HG02678 (cell line): ENCODE data around the gene HID1.
"Not testable (repeated sequence)": the region's sequence is repeated elsewhere in the genome, so short reads cannot be mapped to it uniquely, and the experiment has no call there.

ENCODE experiments used
- ATAC-seq: cut with Tn5 transposase; IDR thresholded peaks from one replicate; pipeline ENCODE4 v1.9.1; 2021; ENCODE audit warnings: mild to moderate bottlenecking, moderate library complexity; ENCODE audit not compliant: unreplicated experiment

Gene HID1

DNA sequence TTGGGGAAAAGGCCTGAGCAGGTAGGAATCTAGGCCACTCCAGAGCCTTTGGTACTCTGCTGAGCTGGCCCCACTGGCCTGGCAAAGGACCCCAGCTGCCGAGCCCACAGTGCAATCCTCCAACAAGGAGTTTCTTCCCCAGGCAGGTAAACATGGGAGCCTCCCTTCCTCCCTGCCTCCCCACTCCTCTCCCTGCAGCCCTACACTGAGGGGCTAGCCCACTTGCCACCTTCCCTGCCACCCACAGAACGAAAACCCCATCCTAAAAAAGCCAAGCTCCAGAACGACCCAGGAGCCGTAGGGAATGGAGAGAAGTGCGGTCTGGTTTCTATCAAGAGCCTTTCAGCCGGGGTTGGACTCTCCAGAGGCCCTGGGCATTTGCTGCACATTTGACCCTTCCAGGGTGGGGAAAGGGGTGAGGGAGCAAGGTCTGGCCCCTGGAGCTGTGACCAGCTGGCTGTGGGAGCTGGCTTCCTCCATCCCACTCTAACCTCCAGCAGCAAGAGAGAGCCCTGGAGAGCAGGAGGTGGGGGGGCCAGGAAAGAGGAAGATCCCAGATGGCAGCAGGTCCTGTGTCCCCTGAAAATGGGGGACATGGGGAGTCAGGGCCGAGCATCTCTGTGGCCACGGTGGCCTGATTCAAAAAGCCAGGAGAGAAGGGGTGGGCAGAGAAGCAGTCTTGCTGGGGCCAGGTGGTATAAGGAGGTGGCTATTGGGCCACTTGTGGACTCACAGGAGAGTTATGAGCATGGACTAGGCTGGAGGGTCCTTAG lies 1.3 kb downstream of the HID1 start:
- no peak for ATAC-seq

DNA sequence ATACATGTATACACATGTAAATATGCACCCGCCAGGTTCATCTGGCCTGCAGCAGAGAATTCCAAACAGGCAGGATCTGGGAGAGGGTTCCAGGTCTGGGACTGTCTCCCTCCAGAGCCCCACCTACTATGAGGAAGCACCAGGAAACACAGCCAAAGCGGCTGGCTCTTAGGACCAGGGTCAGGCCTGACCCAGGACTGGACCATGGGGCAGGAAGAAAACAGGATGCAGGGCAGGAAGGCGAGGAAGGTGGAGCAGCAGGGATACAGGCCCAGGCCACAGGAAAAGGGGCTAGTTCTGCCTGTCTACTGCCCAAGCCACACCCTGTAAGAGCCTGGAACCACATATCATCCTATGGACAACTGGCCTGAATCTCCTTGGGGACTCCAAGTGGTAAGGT lies 2.2 kb downstream of the HID1 start:
- ATAC-seq, result no peak

DNA sequence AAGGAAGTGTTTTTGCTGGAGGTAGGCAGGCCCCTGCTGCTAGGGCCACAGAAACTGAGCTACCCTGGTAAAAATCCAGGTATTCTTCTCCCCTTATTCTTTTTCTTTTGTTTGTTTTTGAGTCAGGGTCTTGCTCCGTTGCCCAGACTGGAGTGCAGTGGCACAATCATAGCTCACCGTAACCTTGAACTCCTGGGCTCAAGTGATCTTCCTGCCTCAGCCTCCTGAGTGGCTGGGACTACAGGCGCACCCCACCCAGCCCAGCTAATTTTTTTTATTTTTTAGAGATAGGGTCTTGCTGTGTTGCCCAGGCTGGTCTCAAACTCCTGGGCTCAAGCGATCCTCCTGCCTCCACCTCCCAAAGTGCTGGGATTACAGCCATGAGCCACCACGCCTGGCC lies 3.1 kb downstream of the HID1 start:
- ATAC-seq, result not testable (repeated sequence)

DNA sequence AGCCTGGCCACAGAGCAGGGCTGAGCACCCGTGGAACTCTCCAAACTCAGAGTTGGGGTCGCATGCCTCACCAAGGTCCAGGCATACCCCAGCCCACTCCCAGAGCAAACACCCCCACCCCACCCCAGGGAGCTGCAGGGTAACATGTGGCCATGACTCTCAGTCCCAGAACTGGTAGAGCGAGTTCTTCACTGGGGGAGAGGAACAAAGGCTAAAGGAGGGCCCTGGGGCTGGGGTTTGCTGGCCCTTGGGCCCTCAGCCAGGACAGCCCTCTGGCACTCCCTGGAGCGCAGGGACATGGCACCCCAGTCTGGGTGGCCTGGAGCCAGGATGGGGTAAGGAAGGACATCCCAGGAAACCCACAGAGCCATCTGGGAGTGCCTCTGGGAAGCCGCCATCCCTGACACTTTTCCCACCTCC lies 4.2 kb downstream of the HID1 start:
- no peak for ATAC-seq

DNA sequence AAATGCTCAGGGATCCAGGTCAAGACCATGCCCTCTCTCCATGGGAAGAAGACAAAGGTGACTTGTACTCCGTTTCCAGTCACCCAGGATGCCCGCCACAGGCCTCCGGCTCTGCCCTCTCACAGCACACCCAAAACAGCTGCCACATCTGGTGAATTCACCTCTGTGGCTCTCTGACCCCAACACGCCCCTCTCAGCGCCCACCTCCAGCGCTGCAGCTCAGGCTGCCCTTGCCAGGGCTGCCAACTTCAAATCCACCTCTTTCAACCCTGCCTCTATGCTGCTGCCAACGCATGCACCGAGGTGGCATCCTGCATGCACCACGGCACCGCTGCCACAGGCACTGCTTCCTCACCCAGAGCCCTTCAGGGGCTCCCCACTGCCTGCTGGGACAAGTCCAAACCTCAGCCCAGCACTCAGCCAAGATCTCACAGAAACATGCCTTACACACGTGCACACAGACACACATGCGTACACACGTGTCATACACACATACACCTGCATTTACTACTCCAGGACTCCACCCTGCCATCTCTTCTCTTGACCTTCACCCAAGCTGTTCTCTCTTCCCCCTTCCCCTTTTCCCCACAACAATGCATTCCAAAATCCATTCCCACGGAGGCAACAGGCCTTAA lies 7.5 kb downstream of the HID1 start:
- ATAC-seq, result no peak

DNA sequence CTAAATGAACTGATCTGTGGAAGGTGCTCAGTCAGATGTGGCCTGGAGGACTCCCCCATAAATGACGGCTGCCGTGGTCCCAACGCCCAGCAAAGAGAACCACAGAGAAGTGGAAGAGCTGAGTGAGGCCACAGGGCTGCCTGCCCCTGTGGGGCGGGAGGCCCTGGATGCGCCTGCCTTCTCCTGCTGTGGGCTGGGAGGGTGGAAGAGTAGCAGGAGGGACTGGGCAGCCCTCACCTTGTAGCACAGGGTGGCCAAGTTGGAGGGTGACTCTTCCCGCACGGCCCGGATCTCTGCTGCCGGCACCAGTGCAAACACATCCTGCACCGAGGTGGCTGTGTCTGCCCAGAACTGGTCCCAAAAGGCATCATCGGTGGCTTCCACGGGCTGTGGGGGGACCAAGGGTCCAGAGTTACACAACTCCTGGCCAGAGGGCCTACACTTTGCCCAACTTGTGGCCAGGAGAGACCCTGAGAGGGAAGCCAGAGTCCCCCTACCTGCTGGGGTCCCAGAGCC lies 8.3 kb downstream of the HID1 start:
- no peak for ATAC-seq

DNA sequence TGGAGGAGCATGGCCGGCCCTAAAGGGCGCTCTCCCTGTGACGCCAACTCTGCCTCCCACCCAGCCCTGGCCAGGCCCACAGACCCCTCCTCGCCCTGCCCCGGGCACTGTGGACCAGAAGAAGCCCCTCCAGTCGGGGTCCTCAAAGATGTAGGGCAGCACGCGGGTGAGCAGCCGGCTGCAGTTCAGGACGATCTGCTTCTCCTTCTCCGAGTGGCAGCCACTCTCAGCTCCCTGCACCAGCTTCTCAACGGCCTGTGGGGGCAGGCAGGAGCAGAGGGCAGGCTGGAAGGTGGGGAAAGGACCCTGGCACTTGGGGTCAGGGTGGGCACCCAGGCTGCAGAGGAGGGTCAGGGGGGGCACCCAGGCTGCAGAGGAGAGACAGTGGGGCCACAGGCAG lies 8.9 kb downstream of the HID1 start:
- no peak for ATAC-seq

DNA sequence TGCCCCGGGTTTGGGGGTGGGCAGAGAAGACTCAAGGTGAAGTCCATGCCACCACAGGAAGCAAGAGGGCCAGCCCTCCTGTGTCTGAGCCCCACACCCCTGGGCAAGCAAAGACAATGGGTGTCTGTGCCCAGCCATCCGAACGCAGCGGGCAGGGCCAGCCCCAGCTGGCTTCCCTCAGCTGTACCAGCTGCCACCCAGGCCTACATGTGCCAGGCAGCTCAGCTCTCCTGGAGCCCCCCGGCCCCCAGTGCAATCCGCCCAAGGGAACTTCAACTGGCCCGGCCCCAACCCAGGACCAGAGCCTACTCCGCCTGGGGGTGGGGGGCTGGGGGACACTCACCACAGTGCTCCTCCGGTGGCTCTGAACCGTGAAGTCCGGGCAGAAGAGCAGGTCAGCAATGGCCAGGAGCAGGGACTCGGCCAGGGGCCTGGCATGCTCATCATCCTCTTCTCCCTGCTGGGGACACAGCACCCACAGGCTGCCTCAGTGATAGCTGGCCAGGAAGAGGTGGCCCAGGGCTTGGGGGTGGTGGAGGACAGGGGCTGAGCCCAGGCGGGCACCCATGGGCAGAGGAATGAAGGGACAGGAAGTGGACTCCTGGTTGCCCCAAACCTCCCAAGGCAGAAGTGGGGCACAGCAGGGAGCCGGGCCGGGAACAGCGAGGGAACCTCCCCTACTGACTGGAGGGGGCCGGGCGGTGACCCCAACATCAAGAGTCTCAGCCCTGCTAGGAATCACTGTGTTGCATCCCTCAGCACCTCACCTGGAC lies 9.8 kb downstream of the HID1 start:
- no peak for ATAC-seq

DNA sequence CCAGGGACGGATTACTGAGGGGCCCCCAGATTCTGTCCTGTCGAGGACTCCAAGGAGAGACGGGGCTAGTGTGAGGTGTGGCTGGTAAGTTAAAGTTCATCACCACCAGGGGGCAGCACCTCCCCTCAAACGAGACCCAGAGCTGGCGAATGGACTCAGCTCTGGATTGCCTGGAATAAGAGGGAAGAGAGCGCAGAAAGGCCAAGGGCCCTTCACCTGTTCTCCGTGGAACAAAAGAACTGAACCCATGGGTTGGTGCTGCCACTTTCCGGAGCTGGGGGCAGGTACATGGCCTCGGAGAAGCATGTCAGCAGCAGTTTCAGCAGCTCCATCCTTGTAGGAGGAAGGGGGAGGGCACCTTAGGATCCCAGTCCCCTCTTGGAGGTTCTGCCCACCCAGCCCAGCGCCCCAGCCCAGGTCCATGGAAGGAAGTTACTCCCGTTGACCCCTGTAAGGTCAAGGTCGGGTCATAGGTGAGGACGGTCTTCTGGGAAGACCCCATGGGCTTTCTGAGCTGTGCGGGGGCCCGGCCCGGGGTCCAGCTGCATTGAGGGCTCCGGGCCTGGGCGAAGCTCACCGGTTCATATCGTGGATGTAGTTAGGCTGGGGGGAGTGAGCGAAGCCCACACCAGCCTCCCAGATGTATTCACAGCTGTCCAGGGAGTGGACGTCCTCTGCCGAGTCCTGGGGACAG lies 10.8 kb downstream of the HID1 start:
- ATAC-seq, result peak; percentile 57

DNA sequence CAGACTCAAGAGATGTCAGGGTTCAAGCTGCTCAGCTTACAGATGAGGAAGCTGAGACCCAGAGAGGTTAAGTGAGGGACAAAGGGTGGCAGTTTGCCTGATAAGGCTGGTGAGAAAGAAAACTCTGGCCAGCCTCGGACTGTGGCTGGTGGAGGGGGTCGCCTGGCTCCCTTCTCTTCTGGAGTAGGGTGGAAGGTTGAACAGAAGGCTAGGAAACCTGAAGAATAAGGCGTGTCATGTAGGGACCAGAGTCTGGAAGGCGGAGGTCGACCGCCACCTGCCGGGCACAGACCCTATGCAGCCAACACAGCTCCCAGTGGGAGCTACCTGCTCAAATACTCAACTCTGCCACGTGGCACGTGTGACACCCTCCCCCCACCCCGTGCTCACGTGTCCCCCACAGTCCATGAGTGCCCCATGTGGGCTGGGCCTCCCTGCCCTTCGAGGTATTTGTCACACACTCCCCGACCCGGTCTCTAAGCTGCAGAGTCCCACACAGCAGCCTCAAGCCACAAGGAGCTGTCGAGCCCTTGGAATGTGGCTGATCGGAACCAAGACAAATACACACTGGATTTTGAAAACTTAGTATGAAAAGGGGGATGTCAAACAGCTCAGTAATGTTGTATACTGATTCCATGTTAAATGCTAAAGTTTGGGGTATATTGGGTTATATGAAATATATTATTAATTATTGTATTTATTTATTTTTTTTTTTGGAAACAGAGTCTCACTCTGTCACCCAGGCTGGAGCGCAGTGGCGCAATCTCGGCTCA lies 11.8 kb downstream of the HID1 start:
- ATAC-seq, result no peak

DNA sequence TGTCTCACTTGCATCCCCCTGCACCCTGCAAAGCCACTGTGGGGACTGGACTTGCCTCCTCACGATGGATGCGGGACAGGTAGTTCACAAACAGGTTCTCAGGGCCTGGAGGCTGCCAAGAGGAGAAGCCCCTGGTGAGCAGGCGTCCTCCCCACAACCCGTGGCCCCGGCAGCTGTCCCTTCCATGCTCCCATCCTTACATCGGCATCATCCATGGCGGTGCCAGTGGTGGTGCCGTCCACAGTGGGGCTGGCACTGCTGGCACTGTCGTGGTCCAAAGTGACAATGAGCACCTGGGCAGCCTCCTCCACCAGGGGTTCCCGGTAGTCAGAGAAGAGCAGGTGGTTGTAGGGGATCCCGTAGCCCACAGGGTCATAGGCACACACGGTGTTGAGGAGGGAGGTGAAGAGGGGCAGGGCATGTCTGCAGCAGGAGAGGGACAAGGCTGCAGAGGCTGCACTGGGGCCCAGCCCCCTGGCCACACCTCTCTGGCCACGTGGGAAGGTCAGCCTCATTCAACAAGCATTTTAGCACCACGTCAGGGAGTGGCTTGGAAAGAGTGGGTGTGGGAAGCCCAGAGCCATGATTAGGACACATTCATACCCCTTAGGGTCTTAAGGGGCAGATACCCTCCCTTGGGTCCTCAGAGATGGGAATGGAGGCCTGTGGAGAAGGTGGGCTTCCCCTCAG lies 12.6 kb downstream of the HID1 start:
- ATAC-seq, result no peak

DNA sequence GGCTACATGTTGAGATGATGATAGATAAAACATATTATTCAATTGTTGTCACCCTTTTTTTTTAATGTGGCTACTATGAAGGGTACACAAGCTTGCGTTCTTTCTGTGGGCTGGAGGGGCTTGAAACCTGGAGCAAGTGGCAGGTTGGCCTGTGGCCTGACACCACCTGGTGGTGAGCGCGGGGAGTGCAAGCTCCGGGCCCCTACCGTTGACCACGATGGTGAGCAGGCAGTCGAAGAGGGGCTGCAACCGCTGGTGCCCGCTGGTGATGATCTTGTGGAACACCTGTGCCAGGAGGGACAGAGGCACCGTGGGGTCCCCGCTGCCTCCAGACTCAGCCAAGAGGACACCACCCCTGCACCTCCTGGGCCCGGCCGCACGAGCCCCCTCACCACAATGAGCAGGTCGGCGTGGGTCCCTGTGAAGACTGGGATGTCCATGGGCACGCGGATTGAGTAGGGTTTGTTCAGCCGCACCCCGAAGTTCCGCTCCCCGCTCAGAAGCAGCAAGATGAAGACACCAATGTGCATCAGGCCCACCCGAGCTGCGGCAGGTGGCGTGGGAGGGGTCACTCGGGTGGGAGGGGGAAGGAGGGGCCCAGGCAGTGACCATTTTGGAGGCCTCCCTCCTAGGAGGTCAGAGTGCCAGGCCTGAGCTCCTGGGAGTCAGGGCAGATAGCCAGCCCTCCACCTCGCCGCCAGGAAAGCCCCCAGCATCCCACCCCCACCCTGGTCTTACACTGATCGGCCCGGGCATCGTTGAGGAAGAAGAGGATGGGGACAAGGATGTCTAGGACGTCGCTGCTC lies 14.4 kb downstream of the HID1 start:
- ATAC-seq, result no peak

DNA sequence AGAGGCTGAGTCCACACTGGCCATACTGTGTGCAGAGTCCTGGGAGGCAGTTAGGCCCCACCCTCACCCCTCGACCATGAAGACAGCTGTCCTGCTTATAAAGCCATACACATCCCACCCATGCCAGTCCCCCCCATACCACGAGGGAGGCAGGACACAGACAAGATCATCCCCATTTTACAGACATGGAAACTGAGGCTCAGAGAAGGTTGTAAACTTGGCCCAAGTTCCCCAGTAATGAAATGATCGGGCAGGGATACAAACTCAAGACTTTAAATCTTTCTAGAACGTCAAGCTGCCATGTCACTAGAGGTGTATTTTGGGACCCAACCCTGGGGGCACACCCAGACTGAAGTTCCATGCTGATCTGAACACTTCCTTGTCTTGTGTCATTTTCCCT lies 16.5 kb downstream of the HID1 start:
- no peak for ATAC-seq

DNA sequence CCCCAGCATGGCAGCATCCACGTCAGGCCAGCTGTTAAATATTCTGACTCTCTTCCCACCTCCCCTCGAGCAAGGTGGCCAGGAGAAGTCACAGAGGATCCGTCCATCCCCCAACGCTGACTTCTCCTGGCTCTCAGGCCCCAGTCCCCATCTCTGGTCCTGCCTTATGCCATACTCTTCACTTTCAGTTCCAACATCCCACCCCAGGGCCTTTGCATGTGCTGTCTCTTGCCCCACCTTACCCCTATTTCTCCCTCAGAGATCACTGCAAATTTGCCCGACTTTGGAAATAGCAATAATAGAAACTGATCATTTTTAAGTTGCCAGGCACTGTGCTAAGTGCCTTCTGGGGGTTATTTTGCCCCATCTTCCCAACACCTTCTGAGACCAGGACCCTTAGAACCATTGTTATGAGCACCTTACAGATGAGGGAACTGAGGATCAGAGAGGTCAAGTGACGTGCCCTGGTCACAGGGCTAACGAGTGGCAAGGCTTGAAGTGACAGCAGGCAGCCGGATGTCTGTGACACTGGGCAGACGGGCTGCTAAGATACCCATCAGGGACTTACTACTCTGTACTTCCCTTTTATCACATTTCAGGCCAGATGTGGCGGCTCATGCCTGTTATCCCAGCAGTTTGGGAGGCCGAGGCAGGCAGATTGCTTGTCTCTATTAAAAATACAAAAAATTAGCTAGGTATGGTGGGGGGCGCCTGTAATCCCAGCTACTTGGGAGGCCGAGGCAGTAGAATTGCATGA lies 17.7 kb downstream of the HID1 start:
- ATAC-seq, result no peak

DNA sequence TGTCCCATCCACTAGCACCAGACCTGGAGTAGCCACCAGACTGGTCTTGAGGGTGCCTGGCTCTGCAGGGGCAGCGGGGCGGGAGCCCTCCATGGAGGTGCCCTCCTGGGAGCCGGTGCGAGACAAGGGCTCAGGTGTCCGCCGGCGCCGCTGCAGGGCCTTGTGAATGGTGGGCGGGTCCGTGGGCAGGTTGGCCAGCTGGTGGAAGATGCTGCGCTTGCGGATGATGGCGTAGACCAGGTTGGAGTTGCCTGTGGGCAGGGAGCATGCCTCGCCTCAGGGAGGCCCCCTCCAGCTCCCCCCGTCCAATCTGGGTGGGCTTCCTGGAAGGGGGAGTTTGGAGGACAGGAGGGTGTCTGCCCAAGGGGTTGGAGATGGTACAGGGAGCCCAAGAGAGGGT lies 18.4 kb downstream of the HID1 start:
- no peak for ATAC-seq

DNA sequence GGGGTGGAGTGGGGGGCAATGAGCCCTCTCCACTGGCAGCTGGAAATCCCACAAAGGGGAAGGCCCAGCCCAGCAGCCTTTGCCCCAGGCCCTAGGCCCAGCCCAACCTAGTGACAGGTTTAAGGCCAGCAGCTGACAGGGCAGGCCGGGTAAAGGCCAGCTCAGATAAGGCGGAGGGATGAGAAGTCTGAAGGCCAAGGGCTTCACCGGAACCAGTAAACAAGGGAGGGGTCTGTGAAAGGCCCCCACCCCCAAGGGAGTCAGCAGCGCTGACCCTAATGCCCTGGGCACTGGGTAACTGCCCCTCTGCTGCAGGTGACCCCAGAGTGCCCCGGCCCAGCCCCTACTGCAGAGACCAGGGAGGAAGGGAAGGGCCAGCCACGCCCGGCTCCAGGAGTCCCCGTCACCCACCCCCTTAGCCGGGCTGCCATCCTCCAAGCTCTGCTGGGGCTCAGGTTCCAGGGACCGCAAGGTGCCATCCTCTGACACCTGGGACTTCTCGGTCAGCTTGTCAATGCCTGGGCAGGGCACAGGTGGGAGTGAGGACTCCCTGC lies 19.3 kb downstream of the HID1 start:
- ATAC-seq, result no peak

DNA sequence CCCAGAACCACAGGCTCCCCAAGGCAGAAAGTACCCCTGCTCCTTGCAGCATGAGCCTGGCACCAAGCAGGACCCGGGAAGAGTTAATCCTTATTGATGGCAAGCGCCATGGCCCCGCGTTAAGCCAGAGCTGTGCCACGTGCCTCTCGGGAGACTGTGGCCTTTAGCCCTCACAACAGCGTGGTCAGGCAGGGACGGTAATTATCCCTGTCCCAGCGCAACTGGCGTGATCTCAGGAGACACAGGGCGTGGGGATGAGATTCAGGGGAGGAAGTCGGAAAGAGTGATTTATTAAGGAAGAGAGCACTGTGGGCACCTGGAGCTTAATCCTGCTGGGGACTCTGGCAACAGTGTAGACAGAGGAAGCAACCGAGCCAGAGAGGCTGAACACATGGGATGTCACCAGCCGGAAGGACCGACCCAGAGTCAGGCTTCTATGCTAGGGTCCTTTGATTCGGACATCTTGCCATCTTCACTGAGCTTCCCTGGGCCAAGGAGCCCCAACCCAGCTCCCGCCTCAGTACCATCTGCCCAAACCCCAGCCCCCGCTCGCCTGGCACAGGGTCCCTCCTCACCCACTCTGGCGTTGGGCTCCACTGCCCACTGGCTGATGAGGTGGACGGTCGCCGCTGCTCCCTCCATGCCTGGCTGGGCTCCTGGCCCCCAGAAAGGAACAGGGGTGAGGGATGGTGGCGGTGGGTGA lies 20.0 kb downstream of the HID1 start:
- ATAC-seq, result no peak
